ENCODE data around the gene IMMP2L.

The IMMP2L gene

GRCh38 chr7:111210043-111210442 lies 352.2 kb downstream of the IMMP2L start:
- H3K79me2 ChIP-seq (ENCODE audit: insufficient read depth, low read length) = no peaks in the 10 kb centered on the region
- no peaks in the 10 kb centered on the region for H3K4me1 ChIP-seq (ENCODE audit: insufficient read depth, low read length, poor library complexity, severe bottlenecking)
- no peaks in the 10 kb centered on the region for H3K9me3 ChIP-seq (ENCODE audit: insufficient read depth, low read depth, low read length)
- no peak overlapping the region for H2AFZ ChIP-seq (ENCODE audit: low read length)
- no peaks in the 10 kb centered on the region for H4K20me1 ChIP-seq (ENCODE audit: insufficient read depth, low read length, poor library complexity, severe bottlenecking)
- no peak for TF ChIP-seq EZH2phosphoT487 (IDR thresholded peaks at IDR 0.05; ENCODE audit: borderline replicate concordance)
- TF ChIP-seq, protein P1, sequence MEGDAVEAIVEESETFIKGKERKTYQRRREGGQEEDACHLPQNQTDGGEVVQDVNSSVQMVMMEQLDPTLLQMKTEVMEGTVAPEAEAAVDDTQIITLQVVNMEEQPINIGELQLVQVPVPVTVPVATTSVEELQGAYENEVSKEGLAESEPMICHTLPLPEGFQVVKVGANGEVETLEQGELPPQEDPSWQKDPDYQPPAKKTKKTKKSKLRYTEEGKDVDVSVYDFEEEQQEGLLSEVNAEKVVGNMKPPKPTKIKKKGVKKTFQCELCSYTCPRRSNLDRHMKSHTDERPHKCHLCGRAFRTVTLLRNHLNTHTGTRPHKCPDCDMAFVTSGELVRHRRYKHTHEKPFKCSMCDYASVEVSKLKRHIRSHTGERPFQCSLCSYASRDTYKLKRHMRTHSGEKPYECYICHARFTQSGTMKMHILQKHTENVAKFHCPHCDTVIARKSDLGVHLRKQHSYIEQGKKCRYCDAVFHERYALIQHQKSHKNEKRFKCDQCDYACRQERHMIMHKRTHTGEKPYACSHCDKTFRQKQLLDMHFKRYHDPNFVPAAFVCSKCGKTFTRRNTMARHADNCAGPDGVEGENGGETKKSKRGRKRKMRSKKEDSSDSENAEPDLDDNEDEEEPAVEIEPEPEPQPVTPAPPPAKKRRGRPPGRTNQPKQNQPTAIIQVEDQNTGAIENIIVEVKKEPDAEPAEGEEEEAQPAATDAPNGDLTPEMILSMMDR (conservative IDR thresholded peaks at IDR 0.05; ENCODE audit: low read length) = no peak
- no peaks in the 10 kb centered on the region for H3K27me3 ChIP-seq (ENCODE audit: insufficient read depth, low read length, poor library complexity, severe bottlenecking)
- H3K4me2 ChIP-seq (ENCODE audit: low read depth, low read length, poor library complexity, severe bottlenecking) = no peak overlapping the region
- H3K9me2 ChIP-seq (replicated peaks; ENCODE audit: low read depth, low read length) = no peaks in the 10 kb centered on the region
- no peaks in the 10 kb centered on the region for H3F3A ChIP-seq (ENCODE audit: low read depth)
- no peak overlapping the region for H3K4me3 ChIP-seq (ENCODE audit: low read length, poor library complexity, severe bottlenecking)
- H3K9ac ChIP-seq (ENCODE audit: low read depth, low read length, poor library complexity, severe bottlenecking) = no peak overlapping the region
- H3K36me3 ChIP-seq (ENCODE audit: insufficient read depth, low read length) = no peaks in the 10 kb centered on the region

DNA sequence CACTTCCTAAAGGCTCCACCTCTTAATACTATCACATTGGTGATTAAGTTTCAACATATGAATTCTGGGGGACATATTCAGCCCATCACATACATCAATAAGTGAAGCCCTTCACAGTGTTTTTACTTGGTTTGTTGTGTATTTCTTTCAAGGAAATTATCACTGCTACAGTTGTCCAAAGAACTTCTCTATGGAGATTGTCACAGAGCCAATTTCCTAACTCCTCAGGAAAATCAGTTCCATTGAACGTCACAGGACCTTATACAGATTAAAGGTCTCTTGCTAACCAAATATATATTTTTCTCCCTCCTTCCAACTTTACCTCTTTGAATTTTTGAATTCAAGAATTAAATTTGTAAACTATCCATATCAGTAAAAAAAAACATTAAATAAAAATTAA lies 357.0 kb downstream of the IMMP2L start:
- Histone ChIP-seq H3F3A (ENCODE audit: low read depth) (no peaks in the 10 kb centered on the region), H3K79me2 (ENCODE audit: insufficient read depth, low read length) (no peaks in the 10 kb centered on the region), H2AFZ (ENCODE audit: low read length) (no peak overlapping the region), H4K20me1 (ENCODE audit: insufficient read depth, low read length, poor library complexity, severe bottlenecking) (no peaks in the 10 kb centered on the region), H3K4me2 (ENCODE audit: low read depth, low read length, poor library complexity, severe bottlenecking) (no peak overlapping the region), H3K9me2 (replicated peaks; ENCODE audit: low read depth, low read length) (no peaks in the 10 kb centered on the region), H3K27me3 (ENCODE audit: insufficient read depth, low read length, poor library complexity, severe bottlenecking) (no peaks in the 10 kb centered on the region), H3K9ac (ENCODE audit: low read depth, low read length, poor library complexity, severe bottlenecking) (no peak overlapping the region), H3K36me3 (ENCODE audit: insufficient read depth, low read length) (no peaks in the 10 kb centered on the region), H3K4me3 (ENCODE audit: low read length, poor library complexity, severe bottlenecking) (no peak overlapping the region), H3K4me1 (ENCODE audit: insufficient read depth, low read length, poor library complexity, severe bottlenecking) (peaks cover 1% of the 10 kb centered on the region), H3K9me3 (ENCODE audit: insufficient read depth, low read depth, low read length) (no peaks in the 10 kb centered on the region; the same call in 1 of the 2 replicates)
- TF ChIP-seq, protein P1 (conservative IDR thresholded peaks at IDR 0.05; ENCODE audit: low read length) = no peak
- TF ChIP-seq EZH2phosphoT487 (IDR thresholded peaks at IDR 0.05; ENCODE audit: borderline replicate concordance) = no peak

DNA sequence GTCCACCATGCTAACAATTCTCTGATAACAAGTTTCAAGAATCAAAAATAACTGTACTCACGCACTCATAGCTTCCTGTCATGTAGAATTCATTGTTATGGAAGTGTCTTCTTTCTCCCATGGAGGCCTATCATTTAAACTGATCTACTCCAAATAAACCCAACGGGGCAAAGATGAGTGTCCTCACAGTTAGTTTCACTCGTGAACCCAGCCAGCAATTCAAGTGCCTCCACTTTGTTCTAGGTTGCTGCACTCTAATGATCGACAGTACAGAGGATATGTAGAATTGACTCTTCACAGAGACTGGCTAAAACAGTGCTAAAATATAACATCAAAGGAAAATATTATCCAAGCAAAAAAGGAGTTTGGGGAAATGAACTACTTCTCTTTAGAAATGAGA lies 360.0 kb downstream of the IMMP2L start:
- Histone ChIP-seq H3K9me3 (ENCODE audit: insufficient read depth, low read depth, low read length) (no peaks in the 10 kb centered on the region; the same call in 1 of the 2 replicates), H2AFZ (ENCODE audit: low read length) (no peak overlapping the region), H3F3A (ENCODE audit: low read depth) (0 out of 2 replicates have a peak, but pooled peaks cover 2% of the 10 kb centered on the region), H3K4me1 (ENCODE audit: insufficient read depth, low read length, poor library complexity, severe bottlenecking) (peaks cover 25% of the 10 kb centered on the region), H3K9ac (ENCODE audit: low read depth, low read length, poor library complexity, severe bottlenecking) (no peak overlapping the region), H3K27me3 (ENCODE audit: insufficient read depth, low read length, poor library complexity, severe bottlenecking) (no peaks in the 10 kb centered on the region), H3K9me2 (replicated peaks; ENCODE audit: low read depth, low read length) (no peaks in the 10 kb centered on the region), H3K79me2 (ENCODE audit: insufficient read depth, low read length) (no peaks in the 10 kb centered on the region), H3K4me2 (ENCODE audit: low read depth, low read length, poor library complexity, severe bottlenecking) (no peak overlapping the region), H3K36me3 (ENCODE audit: insufficient read depth, low read length) (no peaks in the 10 kb centered on the region), H4K20me1 (ENCODE audit: insufficient read depth, low read length, poor library complexity, severe bottlenecking) (no peaks in the 10 kb centered on the region), H3K4me3 (ENCODE audit: low read length, poor library complexity, severe bottlenecking) (no peak overlapping the region)
- TF ChIP-seq, protein P1 (conservative IDR thresholded peaks at IDR 0.05; ENCODE audit: low read length) = no peak
- TF ChIP-seq EZH2phosphoT487 (IDR thresholded peaks at IDR 0.05; ENCODE audit: borderline replicate concordance) = no peak

Measured in Loucy (cell line).